A549 (cell line): ENCODE data around the gene POU2F3. TPM values are rescaled to one million over a fixed set of nuclear protein-coding genes. Genes with fewer than 3 reads are reported as not detected.

Source experiments
- ATAC-seq, 2 experiments: fragments of 200-7000 bp in 1 of 2; fragments of >200 bp in 1 of 2; cut with Nextera tagmentation in 1 of 2; cut with Tn5 transposase in 1 of 2; 3 replicates each; pipeline versions ENCODE4 v1.8.0 to v1.9.1; 2018 to 2020; ENCODE audit warnings: mild to moderate bottlenecking in 1 of 2, moderate library complexity in 1 of 2
- CTCF ChIA-PET: fragments of 300-600 bp; sonication (Branson Sonifier 250); formaldehyde crosslinking; extraction: SDS; loops from one replicate; lab custom pipeline; 2021; ENCODE audit warnings: antibody characterized with exemption, inconsistent platforms; lab: Yijun Ruan, JAX
- POLR2A ChIA-PET: fragments of 350-600 bp; formaldehyde crosslinking; extraction: SDS; loops from one replicate; lab custom pipeline; 2021; ENCODE audit warnings: antibody characterized with exemption, inconsistent platforms; lab: Yijun Ruan, JAX
- DNase-seq, 2 experiments: peaks; one replicate each; pipeline versions ENCODE4 v3.0.0 to v3.0.0-alpha.2; 2011 to 2016; ENCODE audit warnings: low read depth in 1 of 2, low spot score in 1 of 2
- FAIRE-seq: peaks from 2 replicates; lab custom pipeline; 2011; peaks lifted over from hg19 to GRCh38; lab: Jason Lieb, UNC
- H3K27ac ChIP-seq, 2 experiments: fragments of >200 bp; sonication (Bioruptor Twin); formaldehyde crosslinking; 3 replicates each; pipeline ENCODE4 v1.5.1; 2016 to 2017
- H3K4me1 ChIP-seq: fragments of >200 bp; sonication (Bioruptor Twin); formaldehyde crosslinking; 3 replicates; pipeline ENCODE4 v1.6.1; 2016
- H3K4me2 ChIP-seq: fragments of >200 bp; sonication (Bioruptor Twin); formaldehyde crosslinking; 3 replicates; pipeline ENCODE4 v1.6.1; 2016
- H3K4me3 ChIP-seq: fragments of >200 bp; sonication (Bioruptor Twin); formaldehyde crosslinking; 3 replicates; pipeline ENCODE4 v1.5.1; 2016
- H3K9me3 ChIP-seq: fragments of >200 bp; sonication (Bioruptor Twin); formaldehyde crosslinking; 3 replicates; pipeline ENCODE4 v1.6.1; 2016
- ATOH8 ChIP-seq: fragments of 250-450 bp; sonication (Bioruptor Pico); IDR thresholded peaks from 2 replicates; pipeline ENCODE4 v1.5.0; 2020; ENCODE audit warnings: low read depth, mild to moderate bottlenecking, moderate library complexity
- BCL3 ChIP-seq: fragments of >200 bp; sonication (Bioruptor Twin); formaldehyde crosslinking; IDR thresholded peaks from 3 replicates; pipeline ENCODE4 v1.6.1; 2016
- BHLHE40 ChIP-seq: IDR thresholded peaks from 2 replicates; pipeline ENCODE4 v1.6.1; 2012; ENCODE audit warnings: low read depth, low read length, inconsistent platforms
- EHF ChIP-seq: fragments of 250-450 bp; sonication (Bioruptor Pico); IDR thresholded peaks from 2 replicates; pipeline ENCODE4 v1.5.0; 2020; ENCODE audit warnings: mild to moderate bottlenecking
- GATA3 ChIP-seq: IDR thresholded peaks from 2 replicates; pipeline ENCODE4 v1.6.1; 2012; ENCODE audit warnings: borderline replicate concordance
- HES2 ChIP-seq: fragments of >200 bp; sonication (Bioruptor Twin); formaldehyde crosslinking; IDR thresholded peaks from 2 replicates; pipeline ENCODE4 v1.6.1; 2016
- HMGXB4 ChIP-seq: fragments of 250-450 bp; sonication (Bioruptor Pico); IDR thresholded peaks from 2 replicates; pipeline ENCODE4 v1.5.0; 2021; ENCODE audit warnings: mild to moderate bottlenecking, moderate library complexity, borderline replicate concordance
- MAFK ChIP-seq: fragments of 450-650 bp; IDR thresholded peaks from 2 replicates; pipeline ENCODE4 v1.6.1; 2014; ENCODE audit not compliant: partially characterized antibody
- MAZ ChIP-seq: fragments of 150-350 bp; IDR thresholded peaks from 2 replicates; pipeline ENCODE4 v1.6.1; 2014; ENCODE audit warnings: antibody characterized with exemption, low read depth, low read length, borderline replicate concordance
- NPAS2 ChIP-seq: fragments of 250-450 bp; sonication (Bioruptor Pico); IDR thresholded peaks from 2 replicates; pipeline ENCODE4 v1.8.0; 2022; ENCODE audit warnings: mild to moderate bottlenecking, moderate library complexity, borderline replicate concordance
- PHF8 ChIP-seq: fragments of 200-600 bp; sonication (generic); IDR thresholded peaks from 2 replicates; pipeline ENCODE4 v1.6.1; 2016; ENCODE audit warnings: low read depth, mild to moderate bottlenecking, antibody characterized with exemption, moderate library complexity, borderline replicate concordance
- RARB ChIP-seq: fragments of 250-450 bp; sonication (Bioruptor Pico); IDR thresholded peaks from 2 replicates; pipeline ENCODE4 v1.8.0; 2021; ENCODE audit warnings: mild to moderate bottlenecking, moderate library complexity
- RCOR1 ChIP-seq: fragments of 150-350 bp; IDR thresholded peaks from 2 replicates; pipeline ENCODE4 v1.6.1; 2014; ENCODE audit warnings: antibody characterized with exemption, low read length, low read depth
- REST ChIP-seq: fragments of 200-600 bp; sonication (generic); IDR thresholded peaks from 2 replicates; pipeline ENCODE4 v1.6.1; 2016; ENCODE audit warnings: antibody characterized with exemption, mild to moderate bottlenecking, moderate library complexity
- SREBF2 ChIP-seq: fragments of 450-650 bp; IDR thresholded peaks from 2 replicates; pipeline ENCODE4 v1.6.1; 2014; ENCODE audit warnings: mild to moderate bottlenecking, moderate library complexity
- TFCP2L1 ChIP-seq: fragments of 250-450 bp; sonication (Bioruptor Pico); IDR thresholded peaks from 2 replicates; pipeline ENCODE4 v1.5.0; 2021; ENCODE audit warnings: mild to moderate bottlenecking
- USF2 ChIP-seq: fragments of 450-650 bp; IDR thresholded peaks from 2 replicates; pipeline ENCODE4 v1.6.1; 2014; ENCODE audit warnings: antibody characterized with exemption
- WGBS: methylation state at CpG from one replicate; pipeline ENCODE4 v1.1.6; 2017; ENCODE audit errors: missing lambda C conversion rate; 5-methylcytosine and 5-hydroxymethylcytosine counted together
- polyA plus RNA-seq, 4 experiments: library from polyadenylated mRNA; depleted of rRNA in 3 of 4; stranded (reverse); fragments of >200 nt; fragmentation: RNase III in 1 of 4; extraction: RNeasy Plus Mini Kit Qiagen cat#74134 plus additional on column Dnase treatment in 1 of 4; gene quantifications; 2 replicates in 3 of 4; 3 replicates in 1 of 4; pipeline ENCODE4 v1.2.3, GENCODE V29; 2011 to 2017

POU2F3 gene
- polyA plus RNA-seq, 2 of the 4 experiments (the other 2 are of a cell fraction) = not detected

- CTCF ChIA-PET = interaction anchor here (2.5 kb wide), 1 partner anchor 20 kb away, joined by 13 read pairs; no protein-coding TSS in a partner anchor
- H3K4me3 ChIP-seq = no peak overlapping the region
- TF ChIP-seq PHF8 (no peak), BCL3 (no peak), EHF (CRISPR knock-in tag) (no peak)
- TF ChIP-seq, all 56 proteins: peak for 0
- Histone ChIP-seq H3K9me3 (no peaks in the 10 kb centered on the region), H3K4me2 (no peak overlapping the region), H3K27ac (no peak overlapping the region), H3K4me1 (no peaks in the 10 kb centered on the region)
- FAIRE-seq (no peak), DNase-seq (no peak), ATAC-seq (no peak)
- POLR2A ChIA-PET = no interaction called here
- 71% methylated on average over 4 of the region's 5 CpGs for WGBS
Observed at GRCh38 chr11:120279502-120279901, 39.6 kb downstream of the POU2F3 start.

- TF ChIP-seq REST = no peak
- TF ChIP-seq RARB = no peak
- TF ChIP-seq NPAS2 (CRISPR knock-in tag) = no peak
- no peak for TF ChIP-seq HES2
- no peak for TF ChIP-seq USF2
- no peak for TF ChIP-seq MAZ
- no peak for TF ChIP-seq RCOR1
- TF ChIP-seq ATOH8 (CRISPR knock-in tag) = no peak
- TF ChIP-seq, all 56 proteins: peak for 0
- no peak for DNase-seq
- Histone ChIP-seq H3K4me2 (no peak overlapping the region), H3K9me3 (no peaks in the 10 kb centered on the region), H3K4me1 (no peaks in the 10 kb centered on the region), H3K27ac (no peak overlapping the region), H3K4me3 (no peak overlapping the region)
- POLR2A ChIA-PET = no interaction called here
- CTCF ChIA-PET = interaction anchor here (2.5 kb wide), 1 partner anchor 19 kb away, joined by 13 read pairs; no protein-coding TSS in a partner anchor
- peak in 1 of 2 experiments; percentile 34; a peak in 1 of 6 replicates for ATAC-seq
- WGBS = 39% methylated on average over 5 of the region's 5 CpGs
- FAIRE-seq = no peak
Observed at GRCh38 chr11:120280600-120281051, 40.7 kb downstream of the POU2F3 start.

- no peak overlapping the region for H3K4me3 ChIP-seq
- no peak overlapping the region for H3K27ac ChIP-seq
- no peak for DNase-seq
- no peaks in the 10 kb centered on the region for H3K9me3 ChIP-seq
- CTCF ChIA-PET = no interaction called here
- no peak for ATAC-seq
- H3K4me2 ChIP-seq = no peak overlapping the region
- H3K4me1 ChIP-seq = no peaks in the 10 kb centered on the region
- WGBS = 52% methylated on average over 7 of the region's 7 CpGs
- FAIRE-seq = no peak
- POLR2A ChIA-PET = no interaction called here
- no peak for TF ChIP-seq TFCP2L1 (CRISPR knock-in tag)
- no peak for TF ChIP-seq SREBF2
- TF ChIP-seq GATA3 = no peak
- TF ChIP-seq HMGXB4 = no peak
- TF ChIP-seq REST = no peak
- TF ChIP-seq BHLHE40 = no peak
- TF ChIP-seq ATOH8 (CRISPR knock-in tag) = no peak
- no peak for TF ChIP-seq MAFK
Observed at GRCh38 chr11:120281143-120281795, 41.3 kb downstream of the POU2F3 start.
